OCI-LY1 (cell line): Measurements from ENCODE around the gene SLC23A2.

Experiments
- EZH2 ChIP-seq: fragments of 200-600 bp; sonication (generic), shearing (Covaris generic); IDR thresholded peaks from 2 replicates; pipeline ENCODE4 v1.8.0; 2017; ENCODE audit warnings: borderline replicate concordance, mixed run types, mild to moderate bottlenecking, antibody characterized with exemption, low read length, moderate library complexity, mixed read lengths
- TF ChIP-seq, protein P1 (sequence below): fragments of 200-600 bp; sonication (generic), shearing (Covaris generic); IDR thresholded peaks from 2 replicates; pipeline ENCODE4 v1.5.1; 2017; ENCODE audit warnings: mild to moderate bottlenecking, antibody characterized with exemption, low read length, moderate library complexity, mixed read lengths

DNA sequence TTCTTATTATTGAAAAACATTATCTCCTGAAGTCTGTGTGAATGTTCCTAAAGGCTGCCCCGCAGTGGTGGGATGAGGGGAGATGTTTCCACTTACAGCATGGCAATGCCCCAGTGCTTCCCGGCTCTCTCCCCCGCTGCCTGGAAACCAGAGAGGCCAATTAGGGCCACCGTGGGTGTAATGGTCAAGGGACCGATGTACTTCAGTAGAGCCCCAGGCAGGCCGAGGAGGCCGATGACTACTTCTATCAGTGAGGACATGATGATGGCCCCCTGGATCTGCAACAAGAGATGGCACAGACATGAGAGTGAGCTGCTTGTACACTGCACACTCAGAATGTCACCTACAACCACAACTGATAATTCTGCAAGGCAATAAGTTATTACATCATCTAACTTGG lies 117.8 kb downstream of the SLC23A2 start:
- TF ChIP-seq EZH2: no peak
- TF ChIP-seq, protein P1, sequence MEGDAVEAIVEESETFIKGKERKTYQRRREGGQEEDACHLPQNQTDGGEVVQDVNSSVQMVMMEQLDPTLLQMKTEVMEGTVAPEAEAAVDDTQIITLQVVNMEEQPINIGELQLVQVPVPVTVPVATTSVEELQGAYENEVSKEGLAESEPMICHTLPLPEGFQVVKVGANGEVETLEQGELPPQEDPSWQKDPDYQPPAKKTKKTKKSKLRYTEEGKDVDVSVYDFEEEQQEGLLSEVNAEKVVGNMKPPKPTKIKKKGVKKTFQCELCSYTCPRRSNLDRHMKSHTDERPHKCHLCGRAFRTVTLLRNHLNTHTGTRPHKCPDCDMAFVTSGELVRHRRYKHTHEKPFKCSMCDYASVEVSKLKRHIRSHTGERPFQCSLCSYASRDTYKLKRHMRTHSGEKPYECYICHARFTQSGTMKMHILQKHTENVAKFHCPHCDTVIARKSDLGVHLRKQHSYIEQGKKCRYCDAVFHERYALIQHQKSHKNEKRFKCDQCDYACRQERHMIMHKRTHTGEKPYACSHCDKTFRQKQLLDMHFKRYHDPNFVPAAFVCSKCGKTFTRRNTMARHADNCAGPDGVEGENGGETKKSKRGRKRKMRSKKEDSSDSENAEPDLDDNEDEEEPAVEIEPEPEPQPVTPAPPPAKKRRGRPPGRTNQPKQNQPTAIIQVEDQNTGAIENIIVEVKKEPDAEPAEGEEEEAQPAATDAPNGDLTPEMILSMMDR: no peak
